DMS 273 (cell line): ENCODE results near the gene TMEM218.
A peak's percentile ranks its signal among the peaks of the same experiment; 100 is the strongest.

ENCODE experiments used
- DNase-seq: peaks from one replicate; lab custom pipeline; 2025; ENCODE audit not compliant: unreplicated experiment; lab: John Stamatoyannopoulos, UW

TMEM218 gene

DNA sequence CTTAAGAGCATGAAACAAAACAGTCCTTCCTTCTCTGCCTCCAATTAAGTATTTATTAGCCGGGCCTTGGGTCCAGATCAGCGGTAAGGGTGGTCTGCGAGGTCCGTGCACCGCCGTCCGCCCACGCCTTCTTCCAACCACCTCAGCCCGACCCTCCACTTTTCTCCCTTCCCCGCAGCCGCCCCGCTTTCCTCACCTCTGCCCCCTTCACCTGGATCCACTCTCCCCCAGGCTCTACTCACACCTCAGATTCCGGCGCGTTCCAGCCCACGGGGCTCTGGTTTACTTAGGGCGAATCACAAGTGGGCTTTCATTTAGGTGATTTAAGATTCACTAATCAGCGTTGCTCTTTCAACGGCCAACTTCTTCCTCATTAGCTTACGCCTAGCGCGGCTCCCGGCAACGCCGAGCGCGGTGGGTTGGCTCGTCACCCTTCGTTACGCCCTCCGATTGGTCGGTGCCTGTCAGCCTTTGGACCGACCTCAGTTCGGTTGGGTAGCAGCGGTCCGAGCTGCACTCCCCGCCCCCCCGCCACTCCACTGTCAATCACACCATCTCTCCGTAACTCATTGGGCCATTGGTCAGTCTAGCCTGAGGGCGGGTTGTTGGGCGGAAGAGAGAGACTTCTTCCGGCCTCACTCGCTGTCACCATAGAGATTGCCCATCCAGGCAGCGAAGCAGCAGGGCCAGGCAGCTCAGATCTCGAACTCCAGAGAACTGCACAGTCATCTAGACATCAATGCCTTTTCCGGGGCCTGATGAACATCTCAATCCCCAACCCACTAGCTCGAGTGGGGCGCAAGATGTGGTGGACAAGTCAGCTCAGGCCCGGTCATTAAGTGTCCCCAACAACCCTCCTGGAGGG, at the start of gene TMEM218:
TSS of gene TMEM218 (minus strand) at position 284 of the 865 bp plus-strand sequence. CDS start 9,385 bp downstream, outside the sequence.
- DNase-seq: peak; percentile 98

DNA sequence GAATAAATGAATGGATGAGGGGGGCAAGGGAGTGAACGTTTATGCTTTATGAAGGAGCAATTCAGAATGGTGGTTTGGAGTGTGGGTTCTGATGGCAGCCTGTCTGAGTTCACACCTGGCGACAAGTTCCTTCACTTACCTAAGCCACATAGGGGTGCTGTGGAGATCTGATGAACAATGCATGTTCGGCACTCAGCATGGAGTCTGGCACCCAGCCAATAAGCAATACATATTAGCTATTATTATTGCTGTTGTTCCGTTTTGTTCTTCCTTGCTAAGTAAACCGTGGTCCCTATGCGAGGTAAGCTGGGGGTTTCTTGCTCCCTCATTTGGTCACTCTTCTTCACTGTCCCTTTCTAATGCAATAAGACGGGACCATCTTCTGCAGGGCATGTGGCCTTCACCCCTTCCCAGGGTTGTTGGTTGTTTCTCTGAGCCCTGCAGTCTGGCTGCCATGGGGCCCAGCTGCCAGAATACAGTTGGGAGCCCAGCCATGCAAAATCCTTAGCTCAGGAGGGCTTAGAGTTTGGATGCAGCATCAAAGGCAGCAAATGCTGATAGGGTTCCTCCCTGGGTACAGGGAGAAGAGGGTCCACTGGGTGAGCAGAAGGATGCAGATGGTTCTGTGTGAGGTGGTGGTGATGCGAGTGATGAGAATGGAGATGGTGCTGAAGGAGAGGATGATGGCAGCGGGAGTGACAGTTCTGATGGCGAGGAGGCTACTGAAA, 46.7 kb upstream of the TMEM218 start:
- no peak for DNase-seq

DNA sequence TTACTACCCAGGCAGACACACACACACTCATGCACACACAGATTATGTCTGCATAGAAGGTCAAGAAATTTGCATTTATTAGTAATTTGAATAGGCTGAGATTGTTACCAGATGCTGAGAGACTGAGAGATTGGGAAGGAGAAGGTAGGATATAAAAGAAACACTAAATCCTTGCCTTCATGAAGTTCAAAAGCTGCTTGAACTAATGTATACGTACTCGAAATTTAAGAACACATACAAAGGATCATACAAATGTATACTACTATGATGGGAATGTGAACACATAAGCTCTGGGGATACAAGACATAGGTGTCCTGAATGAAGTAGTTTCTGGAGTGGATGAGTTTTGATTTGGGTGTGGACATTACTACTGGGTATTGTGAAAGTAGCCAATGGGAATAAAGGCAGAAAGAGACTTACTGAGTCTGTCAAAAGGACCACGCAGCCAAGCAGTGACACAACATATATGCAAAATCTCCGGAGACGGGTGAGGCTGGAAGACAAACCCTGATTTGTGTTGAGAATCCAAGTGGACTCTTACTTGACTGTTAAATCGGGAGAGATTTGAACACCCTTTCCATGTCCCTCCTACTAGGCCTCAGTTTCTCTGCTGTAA, 45.8 kb upstream of the TMEM218 start:
- no peak for DNase-seq

DNA sequence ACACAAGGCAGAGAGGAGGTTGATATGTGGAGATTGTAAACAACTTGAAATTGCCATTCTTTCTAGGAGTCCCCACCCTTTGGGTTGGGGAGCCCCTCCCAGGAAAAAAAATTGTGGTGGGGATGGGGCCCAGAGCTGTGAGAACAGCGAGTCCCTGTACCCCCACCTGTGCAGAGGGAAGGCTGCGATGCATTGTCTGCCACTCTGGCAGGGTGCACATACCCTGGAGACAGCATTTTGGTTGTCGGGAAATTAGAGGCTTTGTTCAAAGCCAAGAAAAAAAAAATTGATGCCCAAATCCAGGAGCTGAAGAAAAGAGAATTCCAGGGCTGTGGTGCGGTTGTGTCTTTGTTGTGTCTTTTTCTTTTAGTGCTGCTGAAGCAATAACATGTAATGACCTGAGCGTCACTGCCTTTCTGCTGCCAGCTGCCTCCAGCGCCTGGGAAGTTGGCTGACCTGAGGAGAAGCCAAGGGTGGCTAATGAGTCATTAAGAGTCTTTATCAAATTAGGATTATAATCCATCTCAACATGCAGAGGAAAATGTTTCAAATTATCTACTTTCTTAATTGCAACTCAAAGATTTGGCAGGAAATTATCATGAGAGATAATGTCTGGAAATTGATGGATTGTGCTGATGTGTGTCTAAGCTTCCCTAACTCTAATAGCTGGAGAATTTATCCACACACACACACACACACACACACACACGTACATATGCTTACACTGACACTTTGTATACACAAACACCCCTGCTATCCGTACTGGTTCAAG, 45.1 kb upstream of the TMEM218 start:
- DNase-seq: no peak

DNA sequence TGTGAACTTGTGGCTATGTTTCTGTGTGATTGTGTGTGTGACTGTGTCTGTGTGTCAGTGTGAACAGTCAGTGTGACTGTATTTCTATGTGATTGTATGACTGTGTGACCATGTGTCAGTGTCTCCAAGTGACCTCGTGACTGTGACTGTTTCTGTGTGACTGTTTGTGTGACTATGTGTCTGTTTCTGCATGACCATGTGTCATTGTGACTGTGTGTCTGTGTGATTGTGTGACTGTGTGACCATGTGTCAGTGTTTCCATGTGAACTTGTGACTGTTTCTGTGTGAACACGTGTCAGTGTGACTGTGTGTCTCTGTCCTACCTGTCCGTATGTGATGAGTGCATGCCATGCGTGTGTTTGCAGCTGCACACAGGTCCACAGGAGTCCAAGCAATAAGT, 44.3 kb upstream of the TMEM218 start:
- DNase-seq: no peak

DNA sequence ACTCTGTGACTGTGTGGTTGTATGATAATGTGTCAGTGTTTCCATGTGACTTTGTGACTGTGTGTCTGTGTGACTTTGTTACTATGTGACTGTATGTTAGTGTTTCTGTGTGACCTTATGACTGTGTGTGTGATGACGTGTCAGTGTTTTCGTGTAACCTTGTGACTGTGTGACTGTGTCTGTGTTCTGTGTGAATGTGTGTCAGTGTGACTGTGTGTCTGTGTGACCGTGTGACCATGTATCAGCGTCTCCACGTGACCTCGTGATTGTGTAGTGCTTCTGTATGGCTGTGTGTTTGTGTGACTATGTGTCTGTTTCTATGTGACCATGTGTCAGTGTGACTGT, 43.6 kb upstream of the TMEM218 start:
- no peak for DNase-seq

DNA sequence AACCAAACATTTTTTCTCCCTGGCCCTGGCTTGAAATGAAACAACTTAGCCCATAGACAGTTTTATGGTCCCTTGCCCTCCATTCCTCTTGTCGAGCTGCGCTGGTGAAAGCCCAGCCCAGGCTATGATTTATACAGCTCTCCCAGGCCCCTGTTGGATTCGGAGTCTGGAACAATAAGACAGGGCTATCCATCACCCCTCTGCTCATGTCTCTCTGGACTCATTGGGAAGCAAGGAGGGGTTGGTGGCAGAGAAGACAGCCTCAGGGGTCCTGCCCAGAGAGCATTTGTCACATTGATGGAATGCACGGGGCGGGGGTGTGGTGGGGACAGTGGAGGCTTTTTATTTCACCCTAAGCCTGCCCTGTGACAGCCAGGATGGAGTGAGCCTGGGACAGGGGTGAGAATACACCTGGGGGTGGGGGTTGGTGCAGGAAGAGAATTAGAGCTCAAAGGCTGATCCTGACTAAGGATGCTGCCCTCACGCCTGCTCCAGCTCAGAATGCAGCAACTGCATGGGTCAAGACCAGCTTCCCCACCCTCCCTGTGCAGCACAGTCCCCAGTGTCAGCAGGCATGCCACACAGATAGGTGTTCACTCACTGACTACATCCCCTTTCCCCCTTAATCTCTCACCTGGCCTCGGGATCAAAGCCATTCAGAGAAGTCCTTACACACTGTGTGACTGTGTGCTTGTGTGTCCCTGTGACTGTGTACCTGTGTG, 43.1 kb upstream of the TMEM218 start:
- no peak for DNase-seq

DNA sequence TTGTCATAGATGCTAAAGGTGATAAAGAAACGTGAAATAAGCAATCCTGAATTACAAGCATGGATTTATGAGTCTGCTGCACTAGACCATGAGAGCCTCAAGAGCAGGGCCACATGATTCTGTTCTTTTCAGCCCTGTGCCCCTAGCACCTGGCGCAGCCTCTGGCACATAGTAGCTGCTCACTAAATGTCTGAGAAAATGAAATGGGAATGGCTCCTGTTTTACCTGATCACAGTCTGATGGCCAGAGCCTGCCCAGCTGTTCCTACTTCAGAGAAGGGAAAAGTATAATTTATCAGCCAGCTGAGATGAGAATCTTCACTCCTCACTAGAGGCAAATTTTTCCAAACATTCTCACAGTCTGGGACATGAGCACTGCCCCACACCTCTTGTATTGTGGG, 42.4 kb upstream of the TMEM218 start:
- no peak for DNase-seq

DNA sequence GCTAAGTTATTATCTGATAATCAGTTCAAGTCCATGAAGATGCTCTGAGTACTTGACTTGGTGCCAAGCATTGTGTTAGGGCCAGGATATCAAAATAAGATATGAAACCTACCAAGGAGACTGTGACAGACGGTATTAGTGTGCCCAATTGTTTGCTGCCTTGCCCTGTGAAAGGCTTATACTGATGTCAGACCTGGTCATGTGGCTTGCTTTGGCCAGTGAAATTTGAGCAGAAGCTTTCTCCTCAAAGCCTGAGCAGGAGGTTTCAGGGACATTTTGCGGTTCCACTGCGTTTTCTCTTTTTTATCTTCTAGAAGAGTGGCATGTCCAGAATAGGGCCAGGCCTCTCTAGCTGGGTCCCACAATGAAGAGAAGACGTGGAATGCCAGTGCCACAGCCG, 37.3 kb upstream of the TMEM218 start:
- DNase-seq: peak; percentile 8

DNA sequence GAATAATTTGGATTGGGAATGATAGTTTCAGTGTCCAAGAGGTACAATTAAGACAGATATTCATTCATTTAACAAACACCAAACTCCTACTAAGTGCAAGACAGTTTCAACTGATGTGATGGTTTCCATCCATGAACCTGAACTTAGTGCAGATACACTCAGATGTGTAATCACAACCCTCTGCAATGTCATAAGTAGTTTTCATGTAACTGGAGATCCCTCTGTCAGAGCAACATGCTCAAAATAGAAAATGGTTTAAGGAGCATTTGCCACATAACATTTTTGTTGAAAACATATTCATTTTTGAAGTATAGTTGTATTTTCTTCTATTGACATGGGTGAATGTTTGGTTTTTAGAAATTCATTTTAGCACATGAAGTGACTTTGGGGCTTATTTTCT, 36.6 kb upstream of the TMEM218 start:
- no peak for DNase-seq

DNA sequence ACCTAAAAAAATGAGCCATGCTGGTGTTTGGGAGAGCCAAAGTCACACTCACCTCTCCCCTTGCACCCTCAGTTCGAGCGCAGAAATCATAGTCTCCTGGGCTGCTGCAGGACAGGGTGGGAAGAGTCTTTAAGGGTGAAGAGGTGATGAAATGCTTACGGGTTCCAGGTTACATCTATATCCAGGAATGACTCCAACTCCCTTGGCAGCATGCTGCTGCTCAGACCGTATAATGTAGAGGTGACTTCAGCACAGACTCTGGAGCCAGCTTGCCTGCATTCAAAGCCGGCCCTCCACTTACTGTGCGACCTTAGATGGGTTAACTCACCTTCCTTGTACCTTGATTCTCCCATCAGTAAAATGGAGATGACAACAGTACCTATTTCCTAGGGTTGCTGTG, 35.9 kb upstream of the TMEM218 start:
- DNase-seq: no peak

DNA sequence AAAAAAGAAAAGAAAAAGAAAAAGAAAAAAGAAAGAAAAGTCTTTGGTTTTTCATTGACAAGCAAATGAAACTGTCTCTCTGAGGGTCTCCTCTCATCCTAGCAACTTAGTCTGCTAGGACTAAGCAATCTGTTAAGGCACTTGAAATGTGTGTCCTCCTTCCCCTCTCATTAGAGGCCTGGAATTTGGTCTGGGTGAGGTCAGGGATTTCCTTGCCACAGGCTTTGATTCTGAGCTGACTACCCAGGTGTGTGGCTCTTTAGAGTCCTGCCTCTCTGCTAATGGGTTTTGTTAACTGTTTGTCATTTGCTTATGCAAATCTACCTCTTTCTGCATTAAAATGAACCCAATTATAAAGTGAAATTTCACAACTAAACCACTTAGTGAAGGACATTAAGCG, 34.8 kb upstream of the TMEM218 start:
- DNase-seq: no peak

DNA sequence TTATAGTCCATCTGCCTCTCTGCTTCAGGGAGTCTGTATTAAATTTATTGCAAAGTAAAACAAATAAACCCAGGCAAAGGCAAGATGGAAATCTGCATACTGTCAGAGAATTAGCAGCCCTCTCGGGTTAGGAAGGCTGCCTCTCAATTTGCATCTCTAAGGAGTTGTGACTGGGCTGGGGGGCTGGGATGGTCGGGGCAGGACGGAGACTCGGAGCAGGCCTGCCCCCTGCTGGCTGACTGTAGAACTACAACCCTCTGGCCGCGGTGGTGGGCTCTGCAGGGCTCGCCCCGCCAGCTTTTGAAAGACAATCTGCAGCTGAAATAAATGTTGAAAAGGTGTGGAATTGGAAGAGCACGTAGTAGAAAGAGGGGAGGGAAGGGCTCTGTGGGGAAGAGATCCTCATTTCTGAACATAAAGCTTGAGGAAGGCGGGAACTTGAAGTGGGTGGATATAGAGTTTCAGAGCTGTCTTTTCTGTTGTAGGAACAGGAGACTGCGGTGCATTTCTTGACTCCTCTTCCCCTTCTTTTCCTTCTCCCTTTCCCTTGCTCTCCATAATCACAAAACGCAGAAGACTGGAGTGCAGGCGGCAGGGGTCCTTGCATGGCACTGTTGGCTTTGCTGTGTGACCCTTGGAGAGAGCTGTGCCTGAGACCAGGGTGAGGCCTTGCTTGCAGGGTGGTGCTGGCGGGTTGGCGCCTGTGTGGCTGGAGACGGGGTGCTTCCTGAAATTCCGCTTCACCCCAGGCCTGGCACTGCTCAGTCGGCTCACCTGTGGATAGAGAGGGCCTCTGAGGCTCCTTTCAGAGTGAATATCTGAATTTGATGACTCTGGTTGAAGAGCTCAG, 30.5 kb upstream of the TMEM218 start:
- DNase-seq: peak; percentile 66

DNA sequence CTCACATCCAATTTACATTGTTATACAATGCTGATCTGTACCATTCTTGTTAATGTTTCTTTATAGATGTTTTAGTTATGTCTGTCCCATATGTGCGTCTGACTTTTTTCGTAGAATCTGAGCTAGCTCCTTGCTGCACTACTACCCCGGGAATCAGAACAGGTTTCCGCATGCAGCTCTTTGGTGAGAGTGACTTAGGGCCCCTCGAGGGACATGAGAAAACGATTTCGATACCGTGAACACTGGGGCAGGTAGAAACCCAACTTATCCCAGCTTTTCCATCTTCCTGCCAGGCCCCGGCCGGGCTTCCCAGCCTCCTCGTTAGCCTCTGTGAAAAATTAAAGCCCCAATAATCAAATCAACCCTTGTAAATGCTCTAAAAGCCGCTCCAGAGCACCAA, 29.8 kb upstream of the TMEM218 start:
- DNase-seq: no peak

DNA sequence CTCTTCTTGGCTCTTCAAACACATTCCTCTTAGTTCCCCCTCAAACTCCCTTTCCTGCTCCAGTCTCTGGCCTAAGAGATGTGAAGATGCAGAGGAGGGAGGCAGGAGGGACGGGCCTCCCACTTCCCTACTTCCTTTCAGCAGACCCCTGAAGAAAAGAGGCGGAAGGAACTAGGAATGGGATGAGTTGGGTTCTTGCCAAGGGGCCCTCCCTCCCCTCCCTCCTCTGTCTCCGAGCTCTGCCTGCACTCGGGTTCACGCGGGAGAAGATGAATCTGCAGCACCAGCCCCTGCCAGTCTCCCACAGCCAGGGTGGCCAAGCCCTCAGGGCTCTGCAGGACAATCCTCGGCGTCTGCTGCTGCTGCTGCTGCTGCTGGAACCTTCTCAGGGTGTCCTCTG, 28.8 kb upstream of the TMEM218 start:
- DNase-seq: no peak

DNA sequence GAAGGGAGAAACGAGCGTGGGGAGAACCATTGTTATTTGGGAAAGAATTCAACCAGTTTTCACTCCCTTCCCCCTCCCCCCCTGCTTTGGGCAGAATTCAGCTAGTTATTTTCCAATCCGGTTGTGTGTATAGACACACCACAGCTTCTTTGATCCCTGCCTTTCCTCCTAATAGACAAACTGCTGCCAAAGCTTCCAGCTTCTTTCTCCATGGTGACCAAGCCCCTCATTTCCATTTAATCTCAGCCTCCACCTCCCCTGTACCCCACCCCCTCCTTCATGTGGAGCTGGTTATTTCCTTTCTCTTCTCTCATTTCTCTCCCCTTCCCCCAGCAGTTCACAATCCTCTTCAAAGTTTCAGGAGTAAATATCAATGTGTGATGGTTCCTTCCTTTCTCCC, 28.4 kb upstream of the TMEM218 start:
- DNase-seq: no peak

DNA sequence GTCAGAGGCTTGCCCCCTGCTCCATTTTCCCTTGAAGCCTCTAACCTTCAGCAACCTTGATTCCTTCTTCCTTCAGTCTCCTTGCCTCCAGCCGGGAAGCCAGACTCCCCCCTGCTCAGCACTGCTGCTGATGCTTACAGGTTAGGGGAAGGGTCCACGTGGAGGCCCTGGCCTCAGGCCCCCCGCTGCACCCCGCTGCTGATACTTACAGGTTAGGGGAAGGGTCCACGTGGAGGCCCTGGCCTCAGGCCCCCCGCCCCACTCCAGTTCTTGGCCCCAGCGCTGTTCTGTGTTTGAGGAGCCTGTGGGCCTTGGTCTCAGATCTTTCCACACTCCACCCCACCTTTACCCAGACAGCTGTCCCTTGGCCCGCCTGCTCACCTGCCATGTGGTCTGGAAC, 27.5 kb upstream of the TMEM218 start:
- DNase-seq: no peak

DNA sequence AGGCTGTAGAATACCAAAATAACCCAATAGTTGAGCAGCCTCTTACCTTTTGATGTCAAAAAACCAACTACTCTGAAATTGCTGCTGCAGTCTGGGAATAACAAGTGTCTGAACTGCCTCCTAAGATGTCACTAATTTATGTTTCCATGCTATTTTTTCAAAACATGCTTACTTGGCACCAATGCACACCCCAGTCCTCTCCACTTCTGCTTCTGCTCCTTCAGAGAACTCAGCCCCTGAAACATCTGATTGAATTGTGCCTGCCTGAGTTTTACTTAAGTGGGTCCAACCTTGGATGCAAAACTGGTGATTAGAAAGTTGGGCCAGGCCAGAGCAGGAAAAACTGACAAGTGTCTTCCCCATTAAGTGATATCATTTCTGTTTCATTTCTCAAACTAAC, 24.6 kb upstream of the TMEM218 start:
- DNase-seq: no peak

DNA sequence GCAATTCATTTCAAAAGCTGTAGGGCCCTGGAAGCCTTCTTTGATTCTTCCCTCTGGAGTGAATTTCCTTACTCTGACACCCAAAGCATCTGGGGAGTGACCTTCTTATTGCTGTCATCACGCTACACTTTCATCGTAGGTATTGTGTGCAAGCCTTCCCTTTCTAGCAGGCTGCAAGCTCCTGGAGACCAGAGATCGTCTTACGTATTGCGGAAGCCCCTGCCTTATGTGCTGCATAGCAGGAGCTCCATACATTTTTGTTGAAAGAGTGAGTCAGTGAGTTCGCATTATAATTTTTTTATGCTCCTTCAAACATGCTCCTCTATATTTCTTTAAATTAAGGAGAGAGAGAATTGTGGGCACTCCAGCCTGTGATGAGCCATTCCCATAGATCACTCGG, 21.2 kb upstream of the TMEM218 start:
- no peak for DNase-seq

DNA sequence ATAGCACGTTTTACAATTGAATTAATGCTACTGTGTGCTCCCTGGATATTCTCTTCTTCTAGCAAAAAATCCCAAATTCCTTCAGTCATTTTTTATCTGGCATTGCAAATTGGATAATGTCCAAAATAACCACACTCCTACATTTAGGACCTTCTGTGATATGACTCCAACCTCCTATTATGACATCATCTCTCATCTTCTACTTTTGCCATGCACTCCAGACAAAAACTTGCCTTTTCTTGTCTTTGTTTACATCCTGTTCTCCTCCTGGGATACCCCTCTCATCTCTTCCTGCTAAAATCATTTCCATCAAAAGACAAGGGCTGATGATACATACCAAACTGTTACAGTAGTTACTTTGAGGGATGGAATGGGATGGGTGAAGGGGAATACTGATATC, 20.6 kb upstream of the TMEM218 start:
- DNase-seq: no peak
